GM12878 (cell line): Measurements from ENCODE around the gene SLC50A1. TPM values are rescaled to one million over a fixed set of nuclear protein-coding genes. Genes with fewer than 3 reads are reported as not detected.

Experiments
- ATAC-seq: fragments of 200-7000 bp; cut with Tn5 transposase; 3 replicates; pipeline ENCODE4 v1.9.1; 2020; ENCODE audit warnings: mild to moderate bottlenecking, moderate library complexity
- BruUV-seq: library from RNA; stranded (reverse); fragments of 400-500 nt; replicated peaks from 2 replicates; lab custom pipeline; 2021; lab: Mats Ljungman, UMichigan
- CTCF ChIA-PET: fragments of 300-600 bp; sonication (Branson Sonifier 250); formaldehyde crosslinking; extraction: SDS; loops from one replicate; lab custom pipeline; 2021; ENCODE audit warnings: inconsistent platforms; lab: Yijun Ruan, JAX
- POLR2A ChIA-PET: fragments of 350-600 bp; formaldehyde crosslinking; extraction: SDS; loops from one replicate; lab custom pipeline; 2021; ENCODE audit warnings: inconsistent platforms; lab: Charles Lee
- RAD21 ChIA-PET: fragments of 300-600 bp; sonication (Branson Sonifier 250); formaldehyde crosslinking; loops from one replicate; lab custom pipeline; 2023; ENCODE audit warnings: antibody characterized with exemption; ENCODE audit not compliant: unreplicated experiment; lab: Charles Lee
- SMC1A ChIA-PET: fragments of 300-600 bp; sonication (Branson Sonifier 250); formaldehyde crosslinking; loops from one replicate; lab custom pipeline; 2023; ENCODE audit not compliant: unreplicated experiment, uncharacterized antibody; lab: Charles Lee
- DNase-seq: peaks from one replicate; pipeline ENCODE4 v3.0.0-alpha.2; 2011; ENCODE audit warnings: low read depth, low spot score
- FAIRE-seq: peaks from 3 replicates; lab custom pipeline; 2011; peaks lifted over from hg19 to GRCh38; lab: Jason Lieb, UNC
- H2AFZ ChIP-seq: 2 replicates; pipeline ENCODE4 v1.6.0; 2011; ENCODE audit warnings: low read depth, low read length, control low read depth; ENCODE audit not compliant: control insufficient read depth
- H3K27ac ChIP-seq: 2 replicates; pipeline ENCODE4 v1.5.1; 2011; ENCODE audit warnings: control low read depth; ENCODE audit not compliant: control insufficient read depth, insufficient read depth
- H3K27me3 ChIP-seq, 2 experiments: replicated peaks in 1 of 2; 2 replicates each; pipeline versions ENCODE4 v1.6.0 to v1.6.1; 2011; ENCODE audit warnings: low read length in 1 of 2; ENCODE audit not compliant: control insufficient read depth in 2 of 2, insufficient read depth in 2 of 2
- H3K36me3 ChIP-seq, 2 experiments: 2 replicates each; pipeline ENCODE4 v1.5.1; 2011; ENCODE audit warnings: low read length in 1 of 2; ENCODE audit not compliant: control insufficient read depth in 2 of 2, insufficient read depth in 2 of 2
- H3K4me1 ChIP-seq: 2 replicates; pipeline ENCODE4 v1.6.1; 2011; ENCODE audit warnings: mild to moderate bottlenecking, low read length, moderate library complexity, mixed read lengths; ENCODE audit not compliant: control insufficient read depth, insufficient read depth
- H3K4me2 ChIP-seq: 2 replicates; pipeline ENCODE4 v1.6.0; 2011; ENCODE audit warnings: control low read depth; ENCODE audit not compliant: control insufficient read depth, insufficient read depth
- H3K4me3 ChIP-seq: fragments of 200-600 bp; sonication (generic); 2 replicates; pipeline ENCODE4 v1.5.1; 2016
- H3K79me2 ChIP-seq: 2 replicates; pipeline ENCODE4 v1.6.0; 2011; ENCODE audit warnings: low read length; ENCODE audit not compliant: control insufficient read depth, insufficient read depth
- H3K9ac ChIP-seq: 2 replicates; pipeline ENCODE4 v1.8.0; 2011; ENCODE audit warnings: low read length, control low read depth, mixed read lengths; ENCODE audit not compliant: control insufficient read depth, insufficient read depth
- H3K9me3 ChIP-seq: replicated peaks from 3 replicates; pipeline ENCODE4 v1.5.1; 2011; ENCODE audit warnings: mild to moderate bottlenecking, low read length; ENCODE audit not compliant: control insufficient read depth, insufficient read depth
- H4K20me1 ChIP-seq: 2 replicates; pipeline ENCODE4 v1.6.0; 2011; ENCODE audit not compliant: control insufficient read depth, insufficient read depth
- BCL11A ChIP-seq: IDR thresholded peaks from 2 replicates; pipeline ENCODE4 v1.6.1; 2011; ENCODE audit warnings: low read depth, low read length
- BCL3 ChIP-seq: IDR thresholded peaks from 2 replicates; pipeline ENCODE4 v1.6.1; 2011; ENCODE audit warnings: borderline replicate concordance, low read depth, mild to moderate bottlenecking, moderate library complexity, low read length; ENCODE audit not compliant: insufficient read depth, poor library complexity, severe bottlenecking
- BHLHE40 ChIP-seq, 2 experiments: fragments of 450-650 bp in 1 of 2; IDR thresholded peaks; 2 replicates each; pipeline ENCODE4 v1.6.1; 2011 to 2017; ENCODE audit warnings: low read depth in 2 of 2, borderline replicate concordance in 1 of 2, improper control_type of control experiment in 1 of 2, low read length in 1 of 2, mild to moderate bottlenecking in 1 of 2
- CTCF ChIP-seq, 3 experiments: IDR thresholded peaks in 2 of 3; conservative IDR thresholded peaks in 1 of 3; 2 replicates each; pipeline ENCODE4 v1.5.1; 2011; ENCODE audit warnings: low read depth in 3 of 3, low read length in 3 of 3, mild to moderate bottlenecking in 3 of 3, control low read depth in 2 of 3, moderate library complexity in 2 of 3, inconsistent platforms in 1 of 3, mixed read lengths in 1 of 3; ENCODE audit not compliant: control insufficient read depth in 2 of 3, insufficient read depth in 1 of 3; ENCODE audit errors: extremely low read depth in 1 of 3
- GABPA ChIP-seq: IDR thresholded peaks from 2 replicates; pipeline ENCODE4 v1.6.1; 2014; ENCODE audit warnings: antibody characterized with exemption, low read depth, mild to moderate bottlenecking, inconsistent platforms
- RAD21 ChIP-seq: IDR thresholded peaks from 2 replicates; pipeline ENCODE4 v1.6.1; 2011; ENCODE audit warnings: mild to moderate bottlenecking, low read depth, low read length, moderate library complexity; ENCODE audit not compliant: insufficient read depth
- RFX5 ChIP-seq: IDR thresholded peaks from 2 replicates; pipeline ENCODE4 v1.6.1; 2011; ENCODE audit warnings: low read depth, low read length, improper control_type of control experiment
- TARDBP ChIP-seq: IDR thresholded peaks from 2 replicates; pipeline ENCODE4 v1.6.1; 2016; ENCODE audit warnings: borderline replicate concordance
- WGBS: methylation state at CpG from one replicate; pipeline ENCODE4 v1.1.6; 2016; ENCODE audit warnings: low lambda C conversion rate; ENCODE audit not compliant: insufficient replicate concordance, insufficient coverage; ENCODE audit errors: missing lambda C conversion rate; 5-methylcytosine and 5-hydroxymethylcytosine counted together
- in situ Hi-C: fragments of 300-500 bp; cut with MboI; formaldehyde crosslinking; loops from 9 replicates; pipeline ENCODE4 v1.14.3; 2018; ENCODE audit warnings: mixed read lengths
- intact Hi-C: fragments of 100-400 bp; cut with micrococcal nuclease; formaldehyde crosslinking; loops from one replicate; pipeline ENCODE4 v1.14.2; 2022; ENCODE audit not compliant: unreplicated experiment
- polyA plus RNA-seq, 11 experiments: library from polyadenylated mRNA; depleted of rRNA in 4 of 11; unstranded in 6 of 11; stranded (reverse) in 5 of 11; fragments of >200 nt; fragmentation: Nextera tagmentation in 4 of 11; fragmentation: Illumina TruSeq in 1 of 11; extraction: Ambion mirVana in 4 of 11; extraction: Trizol in 1 of 11; gene quantifications; 1 replicate in 1 of 11; 2 replicates in 10 of 11; pipeline versions ENCODE4 v1.2.1 to v1.2.3, GENCODE V29; 2011 to 2016; ENCODE audit warnings: inconsistent platforms in 2 of 11, missing spikeins in 2 of 11, low read depth in 1 of 11
- total RNA-seq, 4 experiments: library from RNA; depleted of rRNA in 3 of 4; stranded (reverse); fragments of >200 nt in 3 of 4; fragmentation: Illumina TruSeq in 1 of 4; extraction: Trizol in 1 of 4; gene quantifications; 2 replicates each; pipeline versions ENCODE4 v1.2.1 to v1.2.3, GENCODE V29; 2013 to 2021

The SLC50A1 gene
- total and polyA plus RNA-seq, 10 of the 15 experiments (the other 5 are each of a cell fraction or from before 2014, with no cell fraction given), result 32.5 to 85.6 (median 54.0) TPM

DNA sequence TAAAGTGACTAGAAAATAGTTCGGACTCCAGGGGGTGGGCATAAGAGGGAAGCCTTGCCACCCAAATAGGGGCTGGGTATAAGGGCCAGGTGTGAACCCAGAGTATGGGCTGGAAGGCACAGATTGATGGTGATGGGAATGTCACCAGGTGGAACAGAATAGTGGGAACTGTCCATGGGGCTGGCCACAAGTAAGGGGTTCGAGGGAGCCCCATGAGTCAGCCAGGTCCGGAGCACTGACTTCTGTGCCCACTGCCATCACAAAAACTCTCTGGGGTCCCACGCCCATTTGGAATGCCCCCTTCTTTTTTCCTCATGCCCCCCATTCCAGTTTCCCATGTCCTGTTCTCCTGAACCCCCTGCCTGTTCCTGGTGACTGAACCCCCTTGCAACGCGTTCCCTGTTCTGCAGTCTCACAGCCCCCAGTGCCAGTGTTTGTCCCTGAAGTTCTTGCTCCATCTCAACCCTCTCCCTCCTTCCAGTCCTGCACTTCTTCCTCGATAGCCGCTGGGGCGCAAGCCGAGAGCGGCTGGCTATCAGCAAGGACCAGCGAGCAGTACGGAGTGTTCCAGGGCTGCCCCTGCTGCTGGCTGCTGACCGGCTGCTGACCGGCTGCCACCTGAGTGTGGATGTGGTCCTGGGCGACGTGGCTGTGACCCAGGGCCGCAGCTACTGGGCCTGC is 45.9 kb downstream of the SLC50A1 start:
- intact Hi-C loops, result no loop called here
- TF ChIP-seq TARDBP (no peak), CTCF (IDR thresholded peaks at IDR 0.05 in 2 of 3, conservative IDR thresholded peaks at IDR 0.05 in 1 of 3; ENCODE audit: control insufficient read depth in 2 of 3, extremely low read depth in 1 of 3, insufficient read depth in 1 of 3, low read depth in 3 of 3, low read length in 3 of 3) (no peak), RFX5 (no peak), RAD21 (no peak), BCL11A (no peak), GABPA (no peak), BCL3 (no peak), BHLHE40 (IDR thresholded peaks at IDR 0.05; ENCODE audit: borderline replicate concordance in 1 of 2, low read depth in 2 of 2, low read length in 1 of 2) (no peak)

More for the DNA sequence above, 45.9 kb downstream of the SLC50A1 start:
- Histone ChIP-seq H2AFZ (no peak overlapping the region), H3K9me3 (no peaks in the 10 kb centered on the region), H3K36me3 (no peaks in the 10 kb centered on the region), H4K20me1 (no peaks in the 10 kb centered on the region), H3K4me2 (no peak overlapping the region), H3K9ac (no peak overlapping the region), H3K27ac (no peak overlapping the region), H3K27me3 (no peaks in the 10 kb centered on the region), H3K79me2 (no peaks in the 10 kb centered on the region), H3K4me1 (peaks cover 31% of the 10 kb centered on the region), H3K4me3 (no peak overlapping the region)
- POLR2A ChIA-PET, result interaction anchor here (0.9 kb wide), 1 partner anchor 12 kb away, joined by 4 read pairs; no protein-coding TSS in a partner anchor
- SMC1A ChIA-PET, result no interaction called here
- in situ Hi-C loops, result no loop called here
- ATAC-seq (no peak), DNase-seq (no peak), FAIRE-seq (no peak)
- CTCF ChIA-PET, result interaction anchor here (1.4 to 9.7 kb wide), 4 partner anchors 9 to 69 kb away, joined by 3 to 244 read pairs (median 5); partner anchors contain the start of genes KRTCAP2 and THBS3
- WGBS, result 73% methylated on average over 18 of the region's 18 CpGs
- RAD21 ChIA-PET, result interaction anchor here (1.6 kb wide), 1 partner anchor 12 kb away, joined by 4 read pairs; no protein-coding TSS in a partner anchor
- no TSS peak for BruUV-seq
